ENCODE measurements around the gene ATP9B. TPM values are rescaled to one million over a fixed set of nuclear protein-coding genes. Genes with fewer than 3 reads are reported as not detected.

The ATP9B gene
- total RNA-seq, 1 donor from 2014 or later = 69.1 TPM

DNA sequence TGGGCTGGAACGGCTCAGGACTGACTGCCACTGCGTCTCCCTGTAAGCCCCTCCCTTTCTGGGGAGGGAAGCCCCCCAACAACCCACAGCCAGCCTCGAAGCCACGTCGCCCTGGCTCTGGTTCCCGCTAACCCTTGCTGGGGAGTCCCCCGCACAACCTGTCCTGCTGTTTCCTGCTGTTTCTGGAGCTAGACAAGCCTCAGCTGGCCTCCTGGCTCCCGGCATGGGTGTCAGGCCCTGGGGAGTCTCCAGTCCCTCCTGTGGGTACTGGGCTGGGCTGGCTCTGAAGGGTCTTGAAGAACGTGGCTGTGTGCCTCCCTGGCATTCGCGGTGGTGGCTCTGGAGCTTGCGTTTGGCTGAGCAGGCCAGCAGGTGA is 347.5 kb downstream of the ATP9B start:
- DNase-seq = no peak

DNA sequence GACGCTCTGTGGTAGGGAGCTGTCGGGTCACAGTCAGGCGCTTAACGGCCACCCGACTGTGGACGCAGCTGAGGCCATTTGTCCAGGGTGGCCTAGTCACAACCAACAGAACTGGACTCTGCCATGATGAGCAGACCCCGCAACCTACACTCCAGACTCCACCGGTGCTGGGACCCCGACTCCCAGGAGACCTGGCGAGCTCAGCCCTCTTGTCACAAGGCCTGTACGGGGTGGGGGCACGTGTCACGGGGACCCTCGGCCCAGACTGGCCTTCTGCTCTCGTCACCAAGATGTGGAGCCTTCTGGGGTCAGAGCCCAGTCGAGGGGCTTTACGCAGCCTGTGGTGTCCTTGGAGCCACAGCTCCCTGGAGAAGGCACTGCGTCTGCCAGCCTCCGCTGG is 349.0 kb downstream of the ATP9B start:
- no peak for DNase-seq

- DNase-seq = no peak
These were observed 349.4 kb downstream of the ATP9B start for GRCh38 chr18:79418642-79419041.

DNA sequence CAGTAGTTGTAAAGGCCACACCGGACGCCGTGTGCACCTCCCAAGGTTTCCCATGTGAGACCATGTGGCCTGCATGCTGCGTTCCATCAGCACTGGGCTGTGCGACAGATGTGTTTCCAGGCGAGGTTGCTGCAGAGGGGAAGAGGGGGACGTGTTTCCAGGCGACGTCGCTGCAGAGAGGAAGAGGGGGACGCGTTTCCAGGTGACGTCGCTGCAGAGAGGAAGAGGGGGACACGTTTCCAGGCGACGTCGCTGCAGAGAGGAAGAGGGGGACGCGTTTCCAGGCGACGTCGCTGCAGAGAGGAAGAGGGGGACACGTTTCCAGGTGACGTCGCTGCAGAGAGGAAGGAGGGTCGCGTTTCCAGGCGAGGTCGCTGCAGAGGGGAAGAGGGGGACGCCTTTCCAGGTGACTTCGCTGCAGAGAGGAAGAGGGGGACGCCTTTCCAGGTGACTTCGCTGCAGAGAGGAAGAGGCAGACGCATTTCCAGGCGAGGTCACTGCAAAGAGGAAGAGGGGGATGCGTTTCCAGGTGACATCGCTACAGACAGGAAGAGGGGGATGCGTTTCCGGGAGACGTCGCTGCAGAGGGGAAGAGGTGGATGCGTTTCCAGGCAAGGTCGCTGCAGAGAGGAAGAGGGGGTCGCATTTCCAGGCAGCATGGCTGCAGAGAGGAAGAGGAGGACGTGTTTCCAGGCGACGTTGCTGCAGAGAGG is 351.0 kb downstream of the ATP9B start:
- DNase-seq = no peak

- no peak for DNase-seq
These were observed 352.2 kb downstream of the ATP9B start for GRCh38 chr18:79421275-79421857.

DNA sequence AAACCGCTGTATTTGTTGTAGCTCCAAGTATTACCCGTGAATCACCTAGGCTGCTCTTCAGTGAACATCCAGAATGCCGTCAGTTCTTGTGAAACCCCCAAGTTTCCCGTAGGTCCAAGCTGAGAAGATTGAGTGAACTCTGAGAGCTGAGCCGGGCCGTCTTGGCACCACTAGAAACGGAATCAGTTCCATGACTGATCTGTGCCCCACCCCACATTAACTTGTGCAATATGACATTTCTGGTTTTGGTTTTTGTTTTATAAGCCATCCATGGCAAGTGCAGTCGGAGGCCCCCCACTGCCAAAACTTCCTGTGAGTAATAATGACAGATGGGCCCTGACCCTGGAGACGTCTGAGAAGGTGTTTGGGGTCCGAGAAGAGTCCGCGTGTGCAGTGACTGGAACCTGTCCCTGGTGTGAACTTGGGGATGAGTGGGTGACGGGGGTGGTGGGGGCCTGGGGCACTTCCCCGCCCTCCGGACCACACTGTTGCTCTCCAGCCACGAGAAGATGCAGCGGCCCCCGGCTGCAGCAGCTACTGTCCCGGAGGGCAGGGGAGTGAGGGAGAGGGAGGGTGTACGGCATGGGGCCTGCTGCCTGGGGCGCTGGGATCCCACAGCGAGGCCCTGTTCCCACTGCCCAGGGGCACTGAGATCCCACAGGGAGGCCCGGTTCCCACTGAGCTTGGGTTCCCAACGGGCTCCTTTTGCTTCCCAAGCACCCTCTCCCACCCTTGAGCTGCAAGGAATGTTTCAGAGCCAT is 353.0 kb downstream of the ATP9B start:
- DNase-seq = no peak

DNA sequence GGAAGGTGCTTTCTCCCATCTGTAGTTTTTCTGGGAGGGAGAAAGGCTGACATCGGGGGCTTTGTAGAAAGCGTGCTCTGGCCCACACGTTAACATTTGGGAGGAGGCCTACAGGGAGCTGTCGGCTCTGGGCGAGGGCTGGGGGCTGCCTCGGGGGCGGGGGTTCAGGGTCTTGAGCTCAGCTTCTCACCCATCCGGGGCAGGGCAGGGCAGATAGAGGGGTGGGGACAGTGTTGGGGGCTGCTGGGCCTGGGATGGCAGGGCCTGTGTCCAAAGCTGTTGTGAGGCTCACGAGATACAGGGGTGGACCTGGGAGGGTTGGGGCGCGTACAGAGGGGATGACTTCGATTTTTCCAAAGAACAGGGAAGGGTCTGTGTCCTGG is 353.6 kb downstream of the ATP9B start:
- DNase-seq = no peak

- no peak for DNase-seq
These were observed 354.2 kb downstream of the ATP9B start for GRCh38 chr18:79423211-79424007.

DNA sequence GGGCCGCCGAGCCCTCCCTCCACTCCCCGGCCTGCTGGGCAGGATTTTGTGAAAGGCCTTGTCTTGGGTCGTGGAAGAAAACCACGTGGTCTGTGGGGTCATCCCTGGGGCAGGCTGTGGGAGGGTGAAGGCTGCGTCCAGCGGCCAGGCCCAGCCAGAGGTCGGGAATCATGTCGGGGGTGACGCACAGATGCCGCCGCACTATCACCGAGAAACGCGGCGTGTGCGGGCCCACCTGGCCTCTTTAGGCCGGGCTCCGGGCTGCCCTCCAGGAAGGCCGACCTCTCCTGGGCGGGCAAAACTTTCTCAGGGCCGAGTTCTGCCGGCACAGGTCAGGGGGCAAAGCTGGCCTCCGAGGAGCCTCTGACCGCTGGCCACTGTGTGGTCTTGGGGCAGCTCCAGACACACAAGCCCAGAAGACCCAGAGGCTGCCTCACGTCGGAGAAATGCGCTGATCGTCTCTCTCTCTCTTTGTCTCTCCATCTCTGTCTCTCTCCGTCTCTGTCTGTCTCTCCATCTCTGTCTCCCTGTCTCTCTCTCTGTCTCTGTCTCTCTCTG is 354.9 kb downstream of the ATP9B start:
- no peak for DNase-seq

GRCh38 chr18:79424880-79425568 is 355.8 kb downstream of the ATP9B start:
- DNase-seq = no peak

DNA sequence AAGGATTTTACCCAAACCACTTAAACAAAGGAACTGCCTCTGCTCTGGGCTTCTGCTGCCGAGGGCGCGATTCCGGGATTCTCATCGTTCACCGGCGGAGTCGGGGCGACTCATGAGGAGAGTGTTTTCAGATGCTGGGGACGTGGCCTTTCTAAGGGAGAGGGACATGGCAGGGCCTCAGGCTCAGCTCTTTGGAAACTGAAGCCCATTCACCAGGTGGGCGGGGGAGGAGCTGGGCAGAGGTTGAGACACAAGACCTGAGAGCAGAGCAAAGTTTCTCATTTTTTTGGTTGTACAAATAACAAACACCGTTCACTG is 356.3 kb downstream of the ATP9B start:
- no peak for DNase-seq

- DNase-seq = no peak
These were observed 357.4 kb downstream of the ATP9B start for GRCh38 chr18:79426376-79427300.

GRCh38 chr18:79427368-79428225 is 358.4 kb downstream of the ATP9B start:
- DNase-seq = no peak

Other genes starting within 250 kb of the ATP9B start
- 7.6 TPM for gene SALL3, start 89.6 kb upstream of the ATP9B start, total RNA-seq

Measured in occipital lobe (tissue), 2 donors.